NT2/D1 (cell line): ENCODE data around the gene PLEKHA6.

Source experiments
- YY1 ChIP-seq: IDR thresholded peaks from 2 replicates; pipeline ENCODE4 v1.6.1; 2011; ENCODE audit not compliant: insufficient read length, insufficient read depth
- ZNF274 ChIP-seq: IDR thresholded peaks from 2 replicates; pipeline ENCODE4 v1.6.1; 2011; ENCODE audit warnings: mild to moderate bottlenecking, low read depth, low read length

GRCh38 chr1:204345438-204345841, 14.3 kb downstream of the PLEKHA6 start:
- no peak for TF ChIP-seq YY1
- TF ChIP-seq ZNF274 = no peak
